Esophagus muscularis mucosa (tissue), 4 donors: ENCODE results near the gene BPGM.

Source experiments
- EP300 ChIP-seq: sonication (generic); formaldehyde crosslinking; IDR thresholded peaks from one replicate; pipeline ENCODE4 v1.6.1; 2017; ENCODE audit warnings: antibody characterized with exemption
- POLR2A ChIP-seq: fragments of 450-650 bp; IDR thresholded peaks from one replicate; pipeline ENCODE4 v1.6.1; 2017; ENCODE audit warnings: antibody characterized with exemption, moderate library complexity, mild to moderate bottlenecking, low read depth
- POLR2AphosphoS5 ChIP-seq, 2 donors: sonication (generic); formaldehyde crosslinking; IDR thresholded peaks; one replicate each; pipeline ENCODE4 v1.6.1; 2017; ENCODE audit warnings: antibody characterized with exemption in 2 of 2
- TF ChIP-seq, protein P1 (sequence below), 3 experiments: fragments of 200-600 bp in 2 of 3; fragments of 450-650 bp in 1 of 3; sonication (generic) in 2 of 3; IDR thresholded peaks; one replicate each; pipeline ENCODE4 v1.5.1; 2017 to 2019; ENCODE audit warnings: antibody characterized with exemption in 3 of 3, mild to moderate bottlenecking in 2 of 3, moderate library complexity in 1 of 3

DNA sequence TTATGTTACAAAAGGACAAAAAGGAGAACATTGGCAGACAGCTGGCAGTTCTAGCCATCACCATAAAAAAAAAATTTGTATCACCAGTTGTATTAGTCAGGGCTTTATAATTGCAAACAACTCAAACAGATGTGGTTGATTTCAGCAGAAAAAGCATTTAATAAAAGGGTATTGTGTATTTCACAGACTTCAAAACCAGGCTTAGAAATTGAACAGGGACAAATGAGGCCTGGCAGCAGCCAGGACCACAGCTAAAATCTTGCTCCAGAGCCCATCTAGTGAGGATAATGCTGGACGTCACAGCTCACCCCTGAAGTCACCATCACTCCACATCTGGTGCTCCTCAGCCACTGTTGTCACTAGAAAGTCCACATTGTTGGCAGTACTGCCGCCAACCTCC, 79.9 kb downstream of the BPGM start:
- TF ChIP-seq, protein P1, sequence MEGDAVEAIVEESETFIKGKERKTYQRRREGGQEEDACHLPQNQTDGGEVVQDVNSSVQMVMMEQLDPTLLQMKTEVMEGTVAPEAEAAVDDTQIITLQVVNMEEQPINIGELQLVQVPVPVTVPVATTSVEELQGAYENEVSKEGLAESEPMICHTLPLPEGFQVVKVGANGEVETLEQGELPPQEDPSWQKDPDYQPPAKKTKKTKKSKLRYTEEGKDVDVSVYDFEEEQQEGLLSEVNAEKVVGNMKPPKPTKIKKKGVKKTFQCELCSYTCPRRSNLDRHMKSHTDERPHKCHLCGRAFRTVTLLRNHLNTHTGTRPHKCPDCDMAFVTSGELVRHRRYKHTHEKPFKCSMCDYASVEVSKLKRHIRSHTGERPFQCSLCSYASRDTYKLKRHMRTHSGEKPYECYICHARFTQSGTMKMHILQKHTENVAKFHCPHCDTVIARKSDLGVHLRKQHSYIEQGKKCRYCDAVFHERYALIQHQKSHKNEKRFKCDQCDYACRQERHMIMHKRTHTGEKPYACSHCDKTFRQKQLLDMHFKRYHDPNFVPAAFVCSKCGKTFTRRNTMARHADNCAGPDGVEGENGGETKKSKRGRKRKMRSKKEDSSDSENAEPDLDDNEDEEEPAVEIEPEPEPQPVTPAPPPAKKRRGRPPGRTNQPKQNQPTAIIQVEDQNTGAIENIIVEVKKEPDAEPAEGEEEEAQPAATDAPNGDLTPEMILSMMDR (IDR thresholded peaks at IDR 0.05): no peak
- TF ChIP-seq EP300: no peak
- TF ChIP-seq POLR2A: no peak
- TF ChIP-seq POLR2AphosphoS5 (IDR thresholded peaks at IDR 0.05): no peak
